Measurements from ENCODE around the gene KLHL18. TPM values are rescaled to one million over a fixed set of nuclear protein-coding genes. Genes with fewer than 3 reads are reported as not detected.

KLHL18 gene
- polyA plus RNA-seq, 3 donors: 43.4 to 63.3 (median 45.3) TPM

GRCh38 chr3:47385007-47385406 is 102.3 kb downstream of the KLHL18 start:
- Mint-ChIP-seq H3K4me3 (no peak overlapping the region), H3K36me3 (peaks cover 22 to 44% of the 10 kb centered on the region in 2 donors), H3K4me1 (peaks cover 26% of the 10 kb centered on the region), H3K9me3 (no peaks in the 10 kb centered on the region), H3K27ac (peak overlapping the region in 2 of 7 donors; percentile 28 to 30), H3K27me3 (ENCODE audit: low read depth in 3 of 3) (no peaks in the 10 kb centered on the region)
- WGBS (ENCODE audit: insufficient coverage): 100% methylated on average over 3 of the region's 4 CpGs
- peaks cover 95% of the 10 kb centered on the region for H3K79me2 ChIP-seq (ENCODE audit: insufficient read depth, low read length)
- DNase-seq: no peak
- H3K4me2 ChIP-seq (replicated peaks; ENCODE audit: extremely low read depth, low read length, poor library complexity, severe bottlenecking): no peak overlapping the region
- H3K9me3 ChIP-seq (replicated peaks in 1 of 2; ENCODE audit: control insufficient read depth in 1 of 2, insufficient read depth in 1 of 2, low read length in 2 of 2): no peaks in the 10 kb centered on the region
- peaks cover 11 to 47% of the 10 kb centered on the region in 2 donors for H3K36me3 ChIP-seq (replicated peaks in 1 of 2; ENCODE audit: control insufficient read depth in 1 of 2, insufficient read depth in 2 of 2, low read length in 2 of 2)
- H2AFZ ChIP-seq (ENCODE audit: insufficient read depth, low read depth, low read length, poor library complexity, severe bottlenecking): no peak overlapping the region
- intact Hi-C loops (cut with micrococcal nuclease): loop anchor here in 1 of 2 donors (10.0 kb wide), 1 partner anchor 100 kb away; the partner anchor contains the start of genes KIF9 and KLHL18
- no peak overlapping the region for H3K4me3 ChIP-seq (replicated peaks in 1 of 3; ENCODE audit: low read depth in 2 of 3, low read length in 3 of 3)
- H4K20me1 ChIP-seq (ENCODE audit: insufficient read depth, low read length): peaks cover 84% of the 10 kb centered on the region
- no peak overlapping the region for H3K27ac ChIP-seq (ENCODE audit: low read depth in 1 of 2, low read length in 2 of 2)
- TF ChIP-seq, protein P1, sequence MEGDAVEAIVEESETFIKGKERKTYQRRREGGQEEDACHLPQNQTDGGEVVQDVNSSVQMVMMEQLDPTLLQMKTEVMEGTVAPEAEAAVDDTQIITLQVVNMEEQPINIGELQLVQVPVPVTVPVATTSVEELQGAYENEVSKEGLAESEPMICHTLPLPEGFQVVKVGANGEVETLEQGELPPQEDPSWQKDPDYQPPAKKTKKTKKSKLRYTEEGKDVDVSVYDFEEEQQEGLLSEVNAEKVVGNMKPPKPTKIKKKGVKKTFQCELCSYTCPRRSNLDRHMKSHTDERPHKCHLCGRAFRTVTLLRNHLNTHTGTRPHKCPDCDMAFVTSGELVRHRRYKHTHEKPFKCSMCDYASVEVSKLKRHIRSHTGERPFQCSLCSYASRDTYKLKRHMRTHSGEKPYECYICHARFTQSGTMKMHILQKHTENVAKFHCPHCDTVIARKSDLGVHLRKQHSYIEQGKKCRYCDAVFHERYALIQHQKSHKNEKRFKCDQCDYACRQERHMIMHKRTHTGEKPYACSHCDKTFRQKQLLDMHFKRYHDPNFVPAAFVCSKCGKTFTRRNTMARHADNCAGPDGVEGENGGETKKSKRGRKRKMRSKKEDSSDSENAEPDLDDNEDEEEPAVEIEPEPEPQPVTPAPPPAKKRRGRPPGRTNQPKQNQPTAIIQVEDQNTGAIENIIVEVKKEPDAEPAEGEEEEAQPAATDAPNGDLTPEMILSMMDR (IDR thresholded peaks at IDR 0.05): no peak
- H3K9ac ChIP-seq (ENCODE audit: insufficient read depth, low read length, poor library complexity, severe bottlenecking): no peak overlapping the region
- H3K27me3 ChIP-seq (ENCODE audit: control insufficient read depth in 2 of 2, insufficient read depth in 2 of 2, low read length in 2 of 2): no peaks in the 10 kb centered on the region
- H3K4me1 ChIP-seq (ENCODE audit: control insufficient read depth in 1 of 2, insufficient read depth in 2 of 2, low read length in 2 of 2): peaks cover 14 to 15% of the 10 kb centered on the region in 2 donors

DNA sequence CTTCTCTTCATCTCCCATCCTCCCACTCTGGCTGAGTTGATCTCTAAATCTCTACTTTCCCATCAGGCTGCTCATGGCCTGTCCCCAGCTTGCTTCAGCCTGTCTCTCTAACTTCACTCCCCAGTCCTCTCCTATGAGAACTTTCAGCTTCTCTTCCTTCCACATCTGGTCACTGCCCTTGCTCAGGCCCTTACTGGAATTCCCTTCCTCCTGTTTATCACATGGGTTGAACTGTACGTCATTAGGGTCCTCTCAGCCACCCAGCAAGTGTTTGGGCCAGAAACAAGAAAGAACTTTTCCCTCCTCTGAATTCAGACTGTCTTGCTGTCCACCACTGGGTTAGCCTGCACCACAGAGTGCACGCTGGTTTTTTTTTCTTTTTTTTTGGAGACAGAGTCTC is 103.1 kb downstream of the KLHL18 start:
- H3K36me3 ChIP-seq (replicated peaks in 1 of 2; ENCODE audit: control insufficient read depth in 1 of 2, insufficient read depth in 2 of 2, low read length in 2 of 2): peaks cover 13 to 53% of the 10 kb centered on the region in 2 donors
- H3K27ac ChIP-seq (ENCODE audit: low read depth in 1 of 2, low read length in 2 of 2): peak overlapping the region in 1 of 2 donors; percentile 11
- H3K27me3 ChIP-seq (ENCODE audit: control insufficient read depth in 2 of 2, insufficient read depth in 2 of 2, low read length in 2 of 2): no peaks in the 10 kb centered on the region
- H2AFZ ChIP-seq (ENCODE audit: insufficient read depth, low read depth, low read length, poor library complexity, severe bottlenecking): no peak overlapping the region
- H3K79me2 ChIP-seq (ENCODE audit: insufficient read depth, low read length): peaks cover 96% of the 10 kb centered on the region
- Mint-ChIP-seq H3K4me3 (no peak overlapping the region), H3K36me3 (peaks cover 22 to 44% of the 10 kb centered on the region in 2 donors), H3K27ac (peak overlapping the region in 3 of 7 donors; percentile 1 to 59 (median 3)), H3K9me3 (no peaks in the 10 kb centered on the region), H3K4me1 (peaks cover 22% of the 10 kb centered on the region), H3K27me3 (ENCODE audit: low read depth in 3 of 3) (no peaks in the 10 kb centered on the region)
- H4K20me1 ChIP-seq (ENCODE audit: insufficient read depth, low read length): peaks cover 92% of the 10 kb centered on the region
- DNase-seq: no peak
- intact Hi-C loops (cut with micrococcal nuclease): loop anchor here in 1 of 2 donors (10.0 kb wide), 1 partner anchor 101 kb away; the partner anchor contains the start of genes KIF9 and KLHL18
- TF ChIP-seq, protein P1 (IDR thresholded peaks at IDR 0.05): no peak
- no peak overlapping the region for H3K4me3 ChIP-seq (replicated peaks in 1 of 3; ENCODE audit: low read depth in 2 of 3, low read length in 3 of 3)
- H3K4me2 ChIP-seq (replicated peaks; ENCODE audit: extremely low read depth, low read length, poor library complexity, severe bottlenecking): no peak overlapping the region
- H3K9me3 ChIP-seq (replicated peaks in 1 of 2; ENCODE audit: control insufficient read depth in 1 of 2, insufficient read depth in 1 of 2, low read length in 2 of 2): no peaks in the 10 kb centered on the region
- 95% methylated on average over 2 of the region's 2 CpGs for WGBS (ENCODE audit: insufficient coverage)
- peaks cover 10 to 11% of the 10 kb centered on the region in 2 donors for H3K4me1 ChIP-seq (ENCODE audit: control insufficient read depth in 1 of 2, insufficient read depth in 2 of 2, low read length in 2 of 2)
- H3K9ac ChIP-seq (ENCODE audit: insufficient read depth, low read length, poor library complexity, severe bottlenecking): no peak overlapping the region
